ENCODE data around the gene FARSB.
"Not testable (repeated sequence)": the region's sequence is repeated elsewhere in the genome, so short reads cannot be mapped to it uniquely, and the experiment has no call there.

FARSB gene

DNA sequence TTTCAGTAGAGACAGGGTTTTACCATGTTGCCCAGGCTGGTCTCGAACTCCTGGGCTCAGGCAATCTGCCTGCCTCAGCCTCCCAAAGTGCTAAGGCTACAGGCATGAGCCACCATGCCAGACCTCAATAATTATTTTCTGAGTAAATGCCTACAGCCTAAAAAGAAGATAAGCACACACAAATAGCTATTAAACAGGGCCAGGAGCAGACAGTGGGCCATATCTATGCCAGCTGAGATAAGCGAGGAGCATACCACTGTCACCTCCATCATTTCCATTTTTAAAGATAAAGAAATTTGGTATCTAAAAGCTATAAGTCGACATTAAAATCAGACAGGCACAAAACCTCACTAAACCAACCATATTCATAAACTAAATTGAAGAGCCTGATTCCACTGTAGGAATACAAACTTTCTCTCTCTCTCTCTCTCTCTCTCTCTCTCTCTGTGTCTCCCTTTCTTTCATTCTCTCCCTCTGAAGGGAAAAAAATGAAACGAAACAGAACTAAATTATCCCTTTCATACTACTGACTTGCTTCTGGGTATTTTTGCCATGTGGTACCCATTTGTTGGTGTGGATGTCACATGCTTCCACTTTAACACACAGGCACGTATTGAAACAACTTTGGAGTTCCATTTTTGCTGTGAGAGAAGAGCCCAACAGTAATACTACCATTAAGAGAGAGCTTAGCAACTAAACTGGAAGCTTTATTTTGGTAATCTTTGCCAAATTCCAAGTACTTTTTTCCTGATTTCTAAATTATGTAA is 51.0 kb downstream of the FARSB start:
- peaks cover 6% of the 10 kb centered on the region for H3K36me3 Mint-ChIP-seq (ENCODE audit: low read depth)
- no peak overlapping the region for H3K4me3 Mint-ChIP-seq
- H3K4me1 Mint-ChIP-seq (ENCODE audit: low read depth): no peaks in the 10 kb centered on the region
- H3K27ac Mint-ChIP-seq: no peak overlapping the region
- H3K9me3 Mint-ChIP-seq: no peaks in the 10 kb centered on the region
- no peaks in the 10 kb centered on the region for H3K27me3 Mint-ChIP-seq (ENCODE audit: low read depth)

DNA sequence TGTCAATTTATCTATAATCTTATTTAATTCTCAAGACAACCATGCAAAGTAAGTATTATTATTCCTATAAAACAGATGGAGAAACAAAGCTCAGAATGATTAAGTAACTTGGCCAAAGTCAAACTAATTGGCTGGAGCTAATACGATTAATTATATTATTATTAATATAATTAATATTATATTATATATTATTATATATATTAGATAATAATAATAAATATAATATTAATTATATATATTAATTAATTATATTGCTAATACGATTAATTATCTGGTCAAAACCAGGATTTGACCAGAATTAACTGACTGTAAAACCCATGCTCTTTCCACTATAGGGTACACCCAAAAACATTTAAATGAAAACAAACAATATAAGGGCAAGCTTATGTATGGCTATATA is 52.4 kb downstream of the FARSB start:
- Mint-ChIP-seq H3K27ac (no peak overlapping the region), H3K4me1 (ENCODE audit: low read depth) (no peaks in the 10 kb centered on the region), H3K4me3 (no peak overlapping the region), H3K36me3 (ENCODE audit: low read depth) (peaks cover 9% of the 10 kb centered on the region), H3K9me3 (no peaks in the 10 kb centered on the region), H3K27me3 (ENCODE audit: low read depth) (no peaks in the 10 kb centered on the region)

DNA sequence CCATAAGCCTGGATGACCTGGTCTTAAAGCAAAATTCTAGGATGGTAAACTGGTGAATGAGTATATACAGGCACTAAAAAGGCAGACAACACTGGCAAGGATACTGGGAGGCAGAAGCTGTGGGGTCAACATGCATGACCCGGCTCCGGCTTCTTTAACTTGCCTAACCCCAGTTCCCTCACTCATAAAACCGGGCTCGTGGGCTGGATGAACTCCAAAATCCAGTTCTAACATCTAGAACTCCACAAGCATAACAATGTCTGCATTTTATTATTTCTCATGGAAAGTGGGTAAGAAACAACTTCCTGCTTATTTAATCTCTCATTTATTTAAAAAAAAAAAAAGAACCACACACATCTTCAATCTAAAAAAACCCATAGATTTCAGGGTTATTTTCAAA is 57.3 kb downstream of the FARSB start:
- H3K36me3 Mint-ChIP-seq (ENCODE audit: low read depth): peaks cover 18% of the 10 kb centered on the region
- H3K27me3 Mint-ChIP-seq (ENCODE audit: low read depth): no peaks in the 10 kb centered on the region
- H3K4me3 Mint-ChIP-seq: no peak overlapping the region
- H3K27ac Mint-ChIP-seq: no peak overlapping the region
- no peaks in the 10 kb centered on the region for H3K9me3 Mint-ChIP-seq
- no peaks in the 10 kb centered on the region for H3K4me1 Mint-ChIP-seq (ENCODE audit: low read depth)

DNA sequence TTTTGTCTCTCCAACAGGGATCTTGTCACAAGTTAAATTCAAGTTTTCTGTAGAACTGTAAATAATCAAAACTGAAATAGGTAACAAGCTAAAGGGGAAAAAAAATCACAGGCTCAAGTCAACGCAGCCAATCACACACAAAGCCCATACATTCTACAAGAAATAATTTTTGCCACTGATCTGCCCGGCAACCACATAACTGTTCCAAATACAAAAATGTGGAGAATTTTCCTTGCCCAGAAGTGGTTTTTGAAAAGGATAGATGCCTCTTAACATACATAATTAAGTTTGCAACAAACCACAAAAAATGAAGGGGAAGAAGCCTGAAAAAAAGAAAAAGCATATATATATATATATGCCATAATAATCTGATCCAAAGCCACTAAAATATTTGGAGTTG is 60.3 kb downstream of the FARSB start:
- Mint-ChIP-seq H3K4me3 (no peak overlapping the region), H3K27me3 (ENCODE audit: low read depth) (no peaks in the 10 kb centered on the region), H3K27ac (no peak overlapping the region), H3K4me1 (ENCODE audit: low read depth) (no peaks in the 10 kb centered on the region), H3K36me3 (ENCODE audit: low read depth) (peaks cover 33% of the 10 kb centered on the region), H3K9me3 (no peaks in the 10 kb centered on the region)

DNA sequence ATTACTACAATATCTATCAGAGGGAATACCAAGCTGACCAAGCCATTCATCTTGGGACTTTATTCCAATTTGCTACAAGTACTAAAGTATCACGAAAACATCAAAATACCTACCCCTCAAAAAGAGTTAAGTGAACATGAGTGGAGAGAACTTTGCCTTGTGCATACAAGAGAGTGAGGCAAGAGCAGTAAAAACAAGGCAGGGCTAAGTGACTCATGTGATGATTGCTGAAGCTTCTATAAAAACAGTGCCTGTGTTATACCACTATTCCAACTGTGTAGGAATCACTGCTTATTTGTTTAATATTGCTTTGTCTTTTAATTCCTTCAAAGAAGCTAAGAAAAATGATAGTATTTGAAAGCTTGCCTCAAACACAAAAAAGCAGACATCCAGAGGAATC is 61.2 kb downstream of the FARSB start:
- H3K4me3 Mint-ChIP-seq: no peak overlapping the region
- no peaks in the 10 kb centered on the region for H3K9me3 Mint-ChIP-seq
- peaks cover 35% of the 10 kb centered on the region for H3K36me3 Mint-ChIP-seq (ENCODE audit: low read depth)
- no peaks in the 10 kb centered on the region for H3K4me1 Mint-ChIP-seq (ENCODE audit: low read depth)
- H3K27ac Mint-ChIP-seq: no peak overlapping the region
- H3K27me3 Mint-ChIP-seq (ENCODE audit: low read depth): no peaks in the 10 kb centered on the region

DNA sequence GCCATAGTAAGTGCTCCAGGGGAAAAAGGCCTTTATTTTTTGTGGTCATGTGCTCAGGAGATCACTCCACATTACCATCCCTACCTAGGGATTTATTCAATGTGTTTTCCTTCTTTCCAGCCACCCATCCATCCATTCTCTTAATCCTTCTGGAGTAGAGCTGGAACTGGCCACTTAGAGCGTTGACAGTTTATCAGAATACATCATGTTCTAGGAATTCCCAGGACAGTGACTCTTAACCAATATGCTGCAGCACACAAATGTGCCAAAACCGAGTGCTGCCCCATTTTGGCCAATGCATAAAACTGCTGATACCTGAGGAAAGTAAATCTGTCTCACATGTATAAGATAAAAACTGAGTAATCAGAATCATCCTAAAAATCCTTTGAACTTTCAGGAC is 63.7 kb downstream of the FARSB start:
- Mint-ChIP-seq H3K27me3 (ENCODE audit: low read depth) (no peaks in the 10 kb centered on the region), H3K9me3 (no peaks in the 10 kb centered on the region), H3K27ac (no peak overlapping the region), H3K36me3 (ENCODE audit: low read depth) (peaks cover 38% of the 10 kb centered on the region), H3K4me3 (no peak overlapping the region), H3K4me1 (ENCODE audit: low read depth) (peaks cover 2% of the 10 kb centered on the region)

DNA sequence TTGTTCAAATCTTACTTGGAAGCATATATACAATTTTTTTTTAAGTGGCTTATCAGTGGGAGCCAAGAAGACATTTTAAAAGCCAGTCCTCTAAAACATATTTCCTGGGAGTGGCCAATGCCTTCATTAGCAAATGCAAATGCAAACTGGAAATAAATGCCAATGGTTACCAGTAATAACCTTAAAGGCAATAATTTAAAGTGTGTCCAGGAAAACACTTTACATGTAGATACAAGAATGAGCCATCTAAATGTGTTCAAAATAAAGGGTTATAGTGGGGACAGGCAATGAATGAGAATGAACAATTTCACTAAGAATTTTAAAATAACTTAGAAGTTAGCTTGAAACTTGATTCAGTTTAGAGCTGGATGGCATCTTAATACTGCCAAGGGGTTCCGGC is 64.2 kb downstream of the FARSB start:
- peaks cover 2% of the 10 kb centered on the region for H3K4me1 Mint-ChIP-seq (ENCODE audit: low read depth)
- H3K27me3 Mint-ChIP-seq (ENCODE audit: low read depth): no peaks in the 10 kb centered on the region
- no peaks in the 10 kb centered on the region for H3K9me3 Mint-ChIP-seq
- peaks cover 38% of the 10 kb centered on the region for H3K36me3 Mint-ChIP-seq (ENCODE audit: low read depth)
- no peak overlapping the region for H3K27ac Mint-ChIP-seq
- H3K4me3 Mint-ChIP-seq: no peak overlapping the region

DNA sequence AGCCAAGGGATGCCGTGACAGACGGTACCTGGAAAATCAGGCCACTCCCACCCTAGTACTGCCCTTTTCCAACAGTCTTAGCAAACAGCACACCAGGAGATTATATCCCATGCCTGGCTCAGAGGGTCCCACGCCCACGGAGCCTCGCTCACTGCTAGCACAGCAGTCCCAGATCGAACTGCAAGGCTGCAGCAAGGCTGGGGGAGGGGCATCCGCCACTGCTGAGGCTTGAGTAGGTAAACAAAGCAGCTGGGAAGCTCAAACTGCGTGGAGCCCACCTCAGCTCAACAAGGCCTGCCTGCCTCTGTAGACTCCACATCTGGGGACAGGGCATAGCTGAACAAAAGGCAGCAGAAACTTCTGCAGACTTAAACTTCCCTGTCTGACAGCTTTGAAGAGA is 71.3 kb downstream of the FARSB start:
- not testable (repeated sequence) for H3K4me1 Mint-ChIP-seq (ENCODE audit: low read depth); H3K4me3 Mint-ChIP-seq; H3K27ac Mint-ChIP-seq; H3K27me3 Mint-ChIP-seq (ENCODE audit: low read depth); H3K9me3 Mint-ChIP-seq
- peaks cover 14% of the 10 kb centered on the region for H3K36me3 Mint-ChIP-seq (ENCODE audit: low read depth)

DNA sequence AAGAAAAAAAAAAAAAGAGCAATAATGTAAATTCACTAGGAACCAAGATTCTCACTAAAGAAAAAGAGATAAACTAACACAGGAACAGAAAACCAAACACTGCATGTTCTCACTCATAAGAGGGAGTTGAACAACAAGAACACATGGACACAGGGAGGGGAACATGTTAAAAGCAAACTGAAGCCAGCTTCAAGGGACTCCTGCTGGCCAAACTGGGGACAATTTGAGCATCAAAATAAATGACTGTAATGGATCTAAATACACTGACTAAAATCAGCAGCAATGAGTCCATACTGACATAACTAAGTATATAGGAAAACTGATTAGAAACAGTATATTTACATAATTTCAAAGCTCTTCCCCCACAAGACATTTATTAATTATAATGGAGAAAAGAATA is 73.0 kb downstream of the FARSB start:
- no peaks in the 10 kb centered on the region for H3K4me1 Mint-ChIP-seq (ENCODE audit: low read depth)
- no peaks in the 10 kb centered on the region for H3K27me3 Mint-ChIP-seq (ENCODE audit: low read depth)
- H3K27ac Mint-ChIP-seq: no peak overlapping the region
- H3K36me3 Mint-ChIP-seq (ENCODE audit: low read depth): peaks cover 7% of the 10 kb centered on the region
- H3K4me3 Mint-ChIP-seq: no peak overlapping the region
- H3K9me3 Mint-ChIP-seq: no peaks in the 10 kb centered on the region

DNA sequence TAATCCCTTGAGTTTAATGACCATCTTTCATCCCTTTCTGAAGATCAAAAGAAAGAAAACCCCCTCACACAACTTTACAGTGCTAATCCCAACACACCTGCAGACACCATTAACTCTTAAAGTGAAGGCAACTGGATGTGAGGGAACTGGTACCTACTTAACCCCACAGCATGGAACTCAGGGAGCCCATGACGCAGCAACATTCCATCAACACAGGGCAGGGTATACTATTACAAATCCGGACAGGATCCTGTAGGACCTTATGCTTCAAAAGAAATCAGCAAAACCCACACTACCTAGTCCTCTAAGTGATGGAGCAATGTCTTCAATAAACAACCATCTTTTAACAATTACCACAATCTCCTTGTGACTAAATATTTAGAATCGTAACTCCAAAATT is 78.6 kb downstream of the FARSB start:
- Mint-ChIP-seq H3K4me3 (no peak overlapping the region), H3K4me1 (ENCODE audit: low read depth) (peaks cover 18% of the 10 kb centered on the region), H3K27ac (no peak overlapping the region), H3K27me3 (ENCODE audit: low read depth) (no peaks in the 10 kb centered on the region), H3K9me3 (no peaks in the 10 kb centered on the region), H3K36me3 (ENCODE audit: low read depth) (peaks cover 9% of the 10 kb centered on the region)

DNA sequence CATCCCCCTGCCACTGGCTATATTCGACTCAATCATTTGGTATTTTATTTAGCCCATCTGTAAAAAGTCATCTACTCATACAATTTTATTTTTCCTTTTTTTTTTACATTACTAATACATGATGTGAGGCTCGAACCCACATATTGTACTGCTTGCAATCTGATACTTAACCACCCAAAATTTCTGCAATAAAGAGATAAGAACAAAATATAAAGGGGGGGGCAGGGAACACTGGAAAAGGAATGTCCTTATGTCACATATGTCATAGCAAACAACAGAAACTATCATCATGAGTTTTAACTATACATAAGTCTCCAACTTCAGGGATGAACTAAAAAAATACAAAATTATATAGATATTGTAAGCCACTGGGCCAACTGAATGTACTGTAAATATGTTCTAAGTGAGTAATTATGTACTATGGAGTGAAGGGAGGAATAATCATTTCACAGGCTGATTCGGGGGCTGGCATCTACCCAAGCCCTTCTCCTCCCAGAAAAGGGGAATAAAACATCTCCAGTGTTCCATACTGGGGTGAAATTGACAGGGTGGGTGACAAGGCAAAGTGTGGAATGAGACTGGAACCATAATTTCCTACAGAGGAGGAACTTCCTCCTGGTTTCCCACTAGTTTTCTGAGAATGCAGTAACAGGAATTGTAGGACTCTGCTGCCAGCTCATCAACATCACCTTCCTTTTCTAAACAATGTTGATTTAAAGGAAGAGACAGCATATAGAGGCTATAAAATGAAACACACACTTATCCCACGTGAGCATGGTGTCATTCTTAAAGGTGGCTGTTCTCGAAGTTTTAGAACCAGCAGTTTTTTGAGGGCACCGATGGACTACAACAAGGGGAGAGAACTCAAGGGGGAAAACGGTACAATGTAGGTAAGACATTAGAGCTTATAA is 79.5 kb downstream of the FARSB start:
- Mint-ChIP-seq H3K27ac (no peak overlapping the region), H3K27me3 (ENCODE audit: low read depth) (no peaks in the 10 kb centered on the region), H3K36me3 (ENCODE audit: low read depth) (peaks cover 13% of the 10 kb centered on the region)

DNA sequence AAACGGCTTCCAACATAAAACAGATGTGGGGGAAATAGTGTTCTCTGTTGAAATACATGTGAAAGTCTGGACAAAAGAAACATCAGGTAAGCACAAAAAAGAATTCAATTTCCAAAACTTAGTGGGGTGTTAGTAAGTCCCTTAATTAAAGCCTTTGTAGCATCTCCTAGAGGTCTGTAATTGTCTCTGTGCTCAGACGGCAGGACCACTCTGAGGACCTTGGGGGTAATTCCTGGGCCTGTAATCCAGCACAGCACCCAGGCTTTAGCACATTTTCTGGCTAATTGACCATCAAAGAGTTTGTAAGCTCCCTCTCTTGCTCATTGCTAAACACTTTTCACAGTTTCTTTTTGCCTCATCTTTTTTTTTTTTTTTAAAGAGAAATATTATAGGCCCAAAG is 80.3 kb downstream of the FARSB start:
- H3K4me1 Mint-ChIP-seq (ENCODE audit: low read depth): peaks cover 18% of the 10 kb centered on the region
- no peak overlapping the region for H3K27ac Mint-ChIP-seq
- H3K36me3 Mint-ChIP-seq (ENCODE audit: low read depth): peaks cover 18% of the 10 kb centered on the region
- H3K9me3 Mint-ChIP-seq: no peaks in the 10 kb centered on the region
- no peak overlapping the region for H3K4me3 Mint-ChIP-seq
- H3K27me3 Mint-ChIP-seq (ENCODE audit: low read depth): no peaks in the 10 kb centered on the region

More for the DNA sequence above, 79.5 kb downstream of the FARSB start:
- Mint-ChIP-seq H3K4me3 (no peak overlapping the region), H3K9me3 (no peaks in the 10 kb centered on the region), H3K4me1 (ENCODE audit: low read depth) (peaks cover 18% of the 10 kb centered on the region)

DNA sequence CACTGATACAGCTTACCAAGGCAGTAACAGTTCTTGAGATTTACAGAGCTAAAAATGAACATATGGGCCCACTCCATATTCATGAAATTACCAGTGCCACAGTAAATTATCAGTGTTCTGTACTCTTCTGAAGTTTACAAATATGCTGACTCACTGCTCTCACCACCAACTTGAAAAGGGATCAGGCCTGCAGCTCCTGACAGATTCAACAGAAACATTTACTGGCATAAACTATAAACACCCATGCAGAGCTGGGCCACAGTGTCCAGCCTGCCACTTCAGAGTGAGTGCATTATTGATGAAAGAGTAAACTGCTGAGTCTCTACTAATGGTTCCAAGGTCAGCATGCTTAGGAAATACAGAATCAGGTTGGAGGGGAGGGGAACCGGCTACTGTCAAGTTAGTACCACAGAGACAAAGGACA is 83.1 kb downstream of the FARSB start:
- Mint-ChIP-seq H3K27me3 (ENCODE audit: low read depth) (no peaks in the 10 kb centered on the region), H3K36me3 (ENCODE audit: low read depth) (peaks cover 18% of the 10 kb centered on the region), H3K27ac (peak overlapping the region; percentile 31), H3K4me3 (no peak overlapping the region), H3K9me3 (no peaks in the 10 kb centered on the region), H3K4me1 (ENCODE audit: low read depth) (peaks cover 18% of the 10 kb centered on the region)

DNA sequence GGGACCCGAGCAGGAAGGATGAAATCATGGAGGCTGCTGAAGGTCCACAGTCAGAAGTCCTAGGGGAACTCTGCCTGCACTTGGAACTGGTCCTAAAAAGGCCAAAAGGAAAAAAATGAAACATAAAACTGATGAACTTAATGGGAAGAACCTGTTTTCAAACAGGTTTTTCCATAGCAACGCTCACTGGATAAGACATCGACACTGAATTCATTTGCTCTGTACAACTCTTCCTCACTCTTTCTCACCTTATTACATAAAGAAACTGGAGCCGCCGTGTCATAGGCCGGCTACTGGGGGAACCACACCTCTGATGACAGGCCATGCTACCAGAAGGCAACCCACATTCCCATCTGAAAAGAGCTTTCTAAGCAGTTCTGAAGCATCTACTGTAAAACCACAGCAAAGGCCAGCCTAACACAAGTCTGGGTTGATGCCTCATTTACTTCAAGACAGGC is 83.6 kb downstream of the FARSB start:
- Mint-ChIP-seq H3K4me1 (ENCODE audit: low read depth) (peaks cover 18% of the 10 kb centered on the region), H3K36me3 (ENCODE audit: low read depth) (peaks cover 18% of the 10 kb centered on the region), H3K27ac (peak overlapping the region; percentile 31), H3K9me3 (no peaks in the 10 kb centered on the region), H3K27me3 (ENCODE audit: low read depth) (no peaks in the 10 kb centered on the region), H3K4me3 (no peak overlapping the region)

DNA sequence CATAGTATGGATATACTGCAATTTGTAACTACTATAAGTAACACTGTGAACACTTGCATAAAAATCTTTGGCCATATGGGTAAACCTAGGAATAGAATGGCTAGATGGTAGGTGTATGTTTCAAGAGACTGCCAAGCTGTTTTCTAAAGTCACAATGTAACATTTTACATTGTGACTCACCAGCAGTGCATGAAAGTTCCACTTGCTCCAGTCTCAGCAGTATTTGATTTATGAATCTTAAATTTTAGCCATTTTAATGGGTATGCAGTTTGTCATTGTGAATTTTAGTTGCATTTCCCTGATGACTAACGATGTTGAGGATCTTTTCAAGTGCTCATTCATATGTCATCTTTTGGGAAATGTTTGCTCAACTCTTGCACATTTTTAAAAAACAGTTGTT is 86.1 kb downstream of the FARSB start:
- no peaks in the 10 kb centered on the region for H3K27me3 Mint-ChIP-seq (ENCODE audit: low read depth)

More for the DNA sequence above, 86.1 kb downstream of the FARSB start:
- Mint-ChIP-seq H3K36me3 (ENCODE audit: low read depth) (peaks cover 21% of the 10 kb centered on the region), H3K4me3 (no peak overlapping the region), H3K9me3 (no peaks in the 10 kb centered on the region), H3K27ac (no peak overlapping the region), H3K4me1 (ENCODE audit: low read depth) (peaks cover 15% of the 10 kb centered on the region)

Data from T-helper 1 cell treated with Interleukin-12 subunit alpha and Interleukin-12 subunit beta and Interleukin-4 antibody, amounts not matched to agents 30 μg/mL and 1 μg/mL, for 36 hours (primary cell).